Activated T-cell treated with anti-CD3 and anti-CD28 coated beads, Interleukin-2, amount 50 U/mL, for 4 hours (primary cell): ENCODE results near the gene ESR1. TPM values are rescaled to one million over a fixed set of nuclear protein-coding genes. Genes with fewer than 3 reads are reported as not detected.

Experiments used
- ATAC-seq, 2 donors: fragments of 200-7000 bp; cut with Tn5 transposase; one replicate each; pipeline ENCODE4 v1.10.0; 2021
- DNase-seq: peaks from one replicate; pipeline ENCODE4 v3.0.0-alpha.2; 2020
- H3K27me3 Mint-ChIP-seq: one replicate; pipeline ENCODE4 v1.8.0; 2021; ENCODE audit warnings: low read depth, mixed read lengths
- H3K36me3 Mint-ChIP-seq: one replicate; pipeline ENCODE4 v1.8.0; 2022; ENCODE audit warnings: mixed read lengths; ENCODE audit not compliant: insufficient read depth
- H3K4me1 Mint-ChIP-seq: one replicate; pipeline ENCODE4 v1.8.0; 2021; ENCODE audit warnings: low read depth, mixed read lengths
- H3K4me3 Mint-ChIP-seq: one replicate; pipeline ENCODE4 v1.8.0; 2021; ENCODE audit warnings: mild to moderate bottlenecking, moderate library complexity, mixed read lengths
- H3K9me3 Mint-ChIP-seq: one replicate; pipeline ENCODE4 v1.8.0; 2021; ENCODE audit warnings: mixed read lengths
- total RNA-seq, 3 donors: library from RNA; stranded (reverse); gene quantifications; one replicate each; pipeline ENCODE4 v1.2.1, GENCODE V29; 2021

ESR1 gene
- total RNA-seq, 3 donors from 2014 or later: 0.13 to 0.68 (median 0.54) TPM

DNA sequence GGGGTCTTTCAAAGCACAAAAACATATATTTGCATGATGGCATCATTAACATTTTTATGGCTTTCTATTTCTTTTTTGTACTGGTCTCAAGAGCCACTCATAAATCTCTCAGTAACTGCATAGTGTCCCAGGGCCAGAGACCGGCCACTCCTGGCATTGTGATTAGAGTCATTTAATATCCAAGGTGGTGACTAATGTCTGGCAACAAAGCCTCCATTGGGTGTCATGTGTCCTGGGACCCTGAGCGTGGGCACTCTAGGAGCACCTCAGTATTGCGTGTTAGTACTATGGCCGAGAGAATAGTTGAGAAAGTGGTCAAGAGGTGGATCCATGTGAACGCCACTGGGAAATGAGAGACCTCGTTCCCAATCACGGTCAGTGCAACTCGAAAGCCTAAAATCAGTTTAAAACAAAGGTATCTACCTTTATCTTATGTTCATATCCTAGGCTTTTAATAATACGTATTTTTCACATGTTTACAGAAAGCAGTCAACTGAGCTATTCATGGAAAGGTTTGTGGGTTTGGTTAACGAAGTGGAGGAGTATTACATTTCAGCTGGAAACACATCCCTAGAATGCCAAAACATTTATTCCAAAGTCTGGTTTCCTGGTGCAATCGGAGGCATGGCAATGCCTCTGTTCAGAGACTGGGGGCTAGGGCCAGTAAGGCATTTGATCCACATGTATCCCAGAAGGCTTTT lies 2.7 kb upstream of the ESR1 start:
- DNase-seq (no peak), ATAC-seq (no peak)
- Mint-ChIP-seq H3K9me3 (peaks cover 4% of the 10 kb centered on the region), H3K27me3 (peaks cover 35% of the 10 kb centered on the region), H3K4me1 (peaks cover 11% of the 10 kb centered on the region), H3K36me3 (peaks cover 4% of the 10 kb centered on the region), H3K4me3 (no peak overlapping the region)

DNA sequence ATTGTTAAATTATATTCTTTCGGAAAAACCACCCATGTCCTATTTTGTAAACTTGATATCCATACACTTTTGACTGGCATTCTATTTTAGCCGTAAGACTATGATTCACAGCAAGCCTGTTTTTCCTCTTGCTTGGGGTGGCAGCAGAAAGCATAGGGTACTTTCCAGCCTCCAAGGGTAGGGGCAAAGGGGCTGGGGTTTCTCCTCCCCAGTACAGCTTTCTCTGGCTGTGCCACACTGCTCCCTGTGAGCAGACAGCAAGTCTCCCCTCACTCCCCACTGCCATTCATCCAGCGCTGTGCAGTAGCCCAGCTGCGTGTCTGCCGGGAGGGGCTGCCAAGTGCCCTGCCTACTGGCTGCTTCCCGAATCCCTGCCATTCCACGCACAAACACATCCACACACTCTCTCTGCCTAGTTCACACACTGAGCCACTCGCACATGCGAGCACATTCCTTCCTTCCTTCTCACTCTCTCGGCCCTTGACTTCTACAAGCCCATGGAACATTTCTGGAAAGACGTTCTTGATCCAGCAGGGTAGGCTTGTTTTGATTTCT lies 2.1 kb upstream of the ESR1 start:
- ATAC-seq (no peak), DNase-seq (no peak)
- Mint-ChIP-seq H3K9me3 (peaks cover 4% of the 10 kb centered on the region), H3K4me1 (peaks cover 11% of the 10 kb centered on the region), H3K27me3 (peaks cover 35% of the 10 kb centered on the region), H3K36me3 (peaks cover 4% of the 10 kb centered on the region), H3K4me3 (no peak overlapping the region)

- Mint-ChIP-seq H3K4me1 (peaks cover 11% of the 10 kb centered on the region), H3K9me3 (peaks cover 4% of the 10 kb centered on the region), H3K27me3 (peaks cover 38% of the 10 kb centered on the region), H3K4me3 (peak overlapping the region; percentile 63), H3K36me3 (peaks cover 2% of the 10 kb centered on the region)
- DNase-seq (no peak), ATAC-seq (peak in 1 of 2 donors; percentile 6)
These were observed 547 bp upstream of the ESR1 start for GRCh38 chr6:151806757-151807512.

DNA sequence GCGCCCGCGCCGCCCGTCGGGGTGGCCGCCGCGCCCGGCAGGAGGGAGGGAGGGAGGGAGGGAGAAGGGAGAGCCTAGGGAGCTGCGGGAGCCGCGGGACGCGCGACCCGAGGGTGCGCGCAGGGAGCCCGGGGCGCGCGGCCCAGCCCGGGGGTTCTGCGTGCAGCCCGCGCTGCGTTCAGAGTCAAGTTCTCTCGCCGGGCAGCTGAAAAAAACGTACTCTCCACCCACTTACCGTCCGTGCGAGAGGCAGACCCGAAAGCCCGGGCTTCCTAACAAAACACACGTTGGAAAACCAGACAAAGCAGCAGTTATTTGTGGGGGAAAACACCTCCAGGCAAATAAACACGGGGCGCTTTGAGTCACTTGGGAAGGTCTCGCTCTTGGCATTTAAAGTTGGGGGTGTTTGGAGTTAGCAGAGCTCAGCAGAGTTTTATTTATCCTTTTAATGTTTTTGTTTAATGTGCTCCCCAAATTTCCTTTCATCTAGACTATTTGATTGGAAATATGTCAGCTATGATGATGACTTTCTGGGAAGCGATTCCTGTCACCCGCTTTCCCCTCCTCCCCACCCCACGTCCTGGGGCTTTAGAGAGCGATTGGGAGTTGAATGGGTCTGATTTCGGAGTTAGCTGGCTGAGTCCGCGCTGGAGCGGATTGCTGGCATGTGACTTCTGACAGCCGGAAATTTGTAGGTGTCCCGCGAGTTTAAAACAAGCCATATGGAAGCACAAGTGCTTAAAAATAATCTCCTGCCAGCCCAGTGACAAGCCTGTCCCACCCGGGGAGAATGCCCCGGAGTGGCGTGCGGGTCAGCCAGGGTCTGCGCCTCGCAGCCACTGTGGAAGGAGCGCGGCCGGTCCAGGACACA lies 1.1 kb downstream of the ESR1 start:
- peak overlapping the region; percentile 65 for H3K4me3 Mint-ChIP-seq
- ATAC-seq: no peak
- H3K36me3 Mint-ChIP-seq: peaks cover 2% of the 10 kb centered on the region
- DNase-seq: no peak
- H3K4me1 Mint-ChIP-seq: peaks cover 11% of the 10 kb centered on the region
- no peaks in the 10 kb centered on the region for H3K9me3 Mint-ChIP-seq
- peaks cover 35% of the 10 kb centered on the region for H3K27me3 Mint-ChIP-seq

- H3K36me3 Mint-ChIP-seq: peaks cover 2% of the 10 kb centered on the region
- peaks cover 26% of the 10 kb centered on the region for H3K27me3 Mint-ChIP-seq
- no peaks in the 10 kb centered on the region for H3K9me3 Mint-ChIP-seq
- H3K4me3 Mint-ChIP-seq: no peak overlapping the region
- ATAC-seq (no peak), DNase-seq (no peak)
- H3K4me1 Mint-ChIP-seq: peaks cover 11% of the 10 kb centered on the region
These were observed 3.6 kb downstream of the ESR1 start for GRCh38 chr6:151811081-151811480.

GRCh38 chr6:151813858-151814257 lies 6.4 kb downstream of the ESR1 start:
- H3K4me1 Mint-ChIP-seq: peaks cover 1% of the 10 kb centered on the region
- no peak overlapping the region for H3K4me3 Mint-ChIP-seq
- DNase-seq (no peak), ATAC-seq (no peak)
- peaks cover 10% of the 10 kb centered on the region for H3K27me3 Mint-ChIP-seq
- H3K36me3 Mint-ChIP-seq: peaks cover 2% of the 10 kb centered on the region
- no peaks in the 10 kb centered on the region for H3K9me3 Mint-ChIP-seq

- Mint-ChIP-seq H3K36me3 (peaks cover 2% of the 10 kb centered on the region), H3K27me3 (peaks cover 3% of the 10 kb centered on the region), H3K4me3 (no peak overlapping the region)
These were observed 7.1 kb downstream of the ESR1 start for GRCh38 chr6:151814614-151815013.

GRCh38 chr6:151822252-151823111 lies 15.0 kb downstream of the ESR1 start:
- no peaks in the 10 kb centered on the region for H3K9me3 Mint-ChIP-seq
- no peak overlapping the region for H3K4me3 Mint-ChIP-seq
- no peak for DNase-seq
- H3K36me3 Mint-ChIP-seq: no peaks in the 10 kb centered on the region
- no peak for ATAC-seq
- no peaks in the 10 kb centered on the region for H3K27me3 Mint-ChIP-seq
- H3K4me1 Mint-ChIP-seq: no peaks in the 10 kb centered on the region

More at GRCh38 chr6:151814614-151815013, 7.1 kb downstream of the ESR1 start:
- no peak for ATAC-seq
- H3K9me3 Mint-ChIP-seq: no peaks in the 10 kb centered on the region
- H3K4me1 Mint-ChIP-seq: no peaks in the 10 kb centered on the region
- DNase-seq: no peak

DNA sequence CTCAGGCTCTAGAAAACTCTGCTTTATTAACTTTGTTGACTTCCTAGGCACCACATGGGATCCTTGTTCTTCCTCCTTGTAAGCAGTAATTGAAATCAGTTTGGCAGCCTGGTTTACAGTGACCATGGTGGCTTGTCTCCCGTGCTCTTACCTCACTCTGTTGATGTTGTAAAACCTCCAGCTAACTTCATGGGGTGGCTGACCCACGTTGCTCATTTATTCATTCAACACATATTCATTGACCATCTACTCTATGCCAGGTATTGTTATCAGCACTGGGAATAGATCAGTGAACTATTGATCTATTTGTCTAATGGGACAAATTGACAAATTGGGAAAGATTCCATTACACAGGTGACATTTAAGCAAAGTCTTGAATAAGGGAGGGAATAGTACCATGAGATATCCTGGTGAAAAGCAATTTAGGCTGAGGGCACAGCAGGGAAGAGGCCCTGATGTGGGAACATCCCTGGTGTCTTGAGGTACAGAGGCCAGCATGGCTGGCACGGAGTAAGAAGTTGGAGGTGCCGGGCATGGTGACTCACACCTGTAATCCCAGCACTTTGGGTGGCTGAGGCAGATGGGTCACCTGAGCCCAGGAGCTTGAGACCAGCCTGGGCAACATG lies 19.1 kb downstream of the ESR1 start:
- H3K4me1 Mint-ChIP-seq: no peaks in the 10 kb centered on the region
- DNase-seq (no peak), ATAC-seq (no peak)
- no peaks in the 10 kb centered on the region for H3K27me3 Mint-ChIP-seq
- no peaks in the 10 kb centered on the region for H3K9me3 Mint-ChIP-seq
- no peak overlapping the region for H3K4me3 Mint-ChIP-seq
- no peaks in the 10 kb centered on the region for H3K36me3 Mint-ChIP-seq

DNA sequence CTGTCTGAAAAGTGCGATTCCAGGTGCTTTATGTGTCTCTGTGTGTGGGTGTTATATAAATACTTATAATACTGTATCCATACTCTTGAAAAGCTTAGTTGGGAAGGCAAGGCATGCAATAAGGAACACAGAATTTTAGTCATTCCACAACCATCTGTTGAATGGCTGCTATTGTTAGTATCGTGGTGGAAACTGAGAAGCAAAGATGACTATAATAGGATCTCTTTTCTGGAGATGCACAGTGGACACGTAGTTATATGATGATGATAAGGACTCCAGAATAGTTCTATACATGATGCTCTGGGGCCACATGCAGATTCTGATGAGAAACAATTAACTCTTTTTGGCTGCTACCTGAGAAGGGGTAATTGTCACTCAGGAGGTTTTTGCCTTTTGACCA lies 25.2 kb downstream of the ESR1 start:
- H3K4me1 Mint-ChIP-seq: no peaks in the 10 kb centered on the region
- H3K4me3 Mint-ChIP-seq: no peak overlapping the region
- peaks cover 2% of the 10 kb centered on the region for H3K27me3 Mint-ChIP-seq
- H3K9me3 Mint-ChIP-seq: no peaks in the 10 kb centered on the region
- ATAC-seq: no peak
- no peaks in the 10 kb centered on the region for H3K36me3 Mint-ChIP-seq
- DNase-seq: no peak

- H3K4me3 Mint-ChIP-seq: no peak overlapping the region
- no peak for DNase-seq
- no peaks in the 10 kb centered on the region for H3K36me3 Mint-ChIP-seq
- H3K9me3 Mint-ChIP-seq: no peaks in the 10 kb centered on the region
- H3K4me1 Mint-ChIP-seq: no peaks in the 10 kb centered on the region
- ATAC-seq: no peak
- H3K27me3 Mint-ChIP-seq: peaks cover 2% of the 10 kb centered on the region
These were observed 27.9 kb downstream of the ESR1 start for GRCh38 chr6:151835396-151835795.

DNA sequence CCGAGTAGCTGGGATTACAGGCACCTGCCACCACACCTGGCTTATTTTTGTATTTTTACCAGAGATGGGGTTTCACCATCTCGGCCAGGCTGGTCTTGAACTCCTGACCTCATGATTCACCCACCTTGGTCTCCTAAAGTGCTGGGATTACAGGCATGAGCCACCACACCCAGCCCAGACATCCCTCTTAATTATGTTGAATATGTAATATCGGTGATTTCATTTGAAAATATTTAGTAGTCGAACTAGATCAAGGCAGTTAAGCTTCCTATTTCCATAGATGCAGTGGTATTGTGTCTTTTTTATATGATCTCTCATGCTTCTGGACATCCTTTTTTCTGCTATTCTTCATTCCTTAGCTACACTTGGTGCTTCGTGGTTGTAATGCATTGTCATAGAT lies 29.7 kb downstream of the ESR1 start:
- ATAC-seq (no peak), DNase-seq (no peak)
- Mint-ChIP-seq H3K4me1 (no peaks in the 10 kb centered on the region), H3K4me3 (no peak overlapping the region), H3K9me3 (no peaks in the 10 kb centered on the region), H3K27me3 (peaks cover 2% of the 10 kb centered on the region), H3K36me3 (no peaks in the 10 kb centered on the region)

GRCh38 chr6:151842816-151843215 lies 35.3 kb downstream of the ESR1 start:
- ATAC-seq (no peak), DNase-seq (no peak)
- Mint-ChIP-seq H3K9me3 (no peaks in the 10 kb centered on the region), H3K36me3 (peaks cover 1% of the 10 kb centered on the region), H3K4me3 (no peak overlapping the region), H3K27me3 (no peaks in the 10 kb centered on the region), H3K4me1 (no peaks in the 10 kb centered on the region)
